Activated CD4-positive, alpha-beta T cell treated with anti-CD3 and anti-CD28 coated beads for 4 hours (primary cell): ENCODE data around the gene ZIC2.
"Not testable (repeated sequence)": the region's sequence is repeated elsewhere in the genome, so short reads cannot be mapped to it uniquely, and the experiment has no call there.

Experiments used
- DNase-seq, 2 donors: peaks; one replicate each; pipeline ENCODE4 v3.0.0-alpha.2; 2020

Gene ZIC2

GRCh38 chr13:100032642-100033041 is 51.1 kb downstream of the ZIC2 start:
- DNase-seq = not testable (repeated sequence)

DNA sequence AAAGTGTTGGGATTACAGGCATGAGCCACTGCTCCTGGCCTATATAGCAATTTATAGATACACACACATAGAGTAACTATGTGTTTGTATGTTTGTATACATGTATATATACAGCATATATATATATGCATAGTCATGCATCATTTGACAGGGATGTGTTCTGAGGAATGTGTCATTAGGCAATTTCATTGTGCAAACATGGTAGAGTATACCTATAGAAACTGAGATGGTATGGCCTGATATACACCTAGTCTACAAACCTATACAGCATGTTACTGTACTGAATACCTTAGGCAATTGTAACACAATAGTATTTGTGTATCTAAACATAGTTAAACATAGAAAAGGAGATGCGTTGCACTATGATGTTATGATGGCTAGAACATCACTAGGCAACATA is 54.4 kb downstream of the ZIC2 start:
- no peak for DNase-seq
